ENCODE results near the gene PLEKHH2.

GRCh38 chr2:43595603-43596412 is 41.3 kb upstream of the PLEKHH2 start, which contains the start of gene THADA:
- no peak for TF ChIP-seq REST (IDR thresholded peaks at IDR 0.05; ENCODE audit: unreplicated experiment)
- peak; percentile 99 for TF ChIP-seq CREB1 (CRISPR knock-in tag; IDR thresholded peaks at IDR 0.05; ENCODE audit: low read depth)
- TF ChIP-seq CTCF (conservative IDR thresholded peaks at IDR 0.05; ENCODE audit: low read depth in 2 of 2): no peak
- TF ChIP-seq POLR2AphosphoS5 (IDR thresholded peaks at IDR 0.05; ENCODE audit: low read depth): peak; percentile 99
- no peak for TF ChIP-seq JUNB (IDR thresholded peaks at IDR 0.05; ENCODE audit: unreplicated experiment)
- no peak for TF ChIP-seq ZNF462 (CRISPR knock-in tag; IDR thresholded peaks at IDR 0.05)
- peak; percentile 32; the same call in 1 of the 2 replicates for TF ChIP-seq ZNF331 (CRISPR knock-in tag; IDR thresholded peaks at IDR 0.05; ENCODE audit: low read depth)
- no peak for TF ChIP-seq EZH2phosphoT487 (IDR thresholded peaks at IDR 0.05; ENCODE audit: unreplicated experiment)
- TF ChIP-seq EZH2 (IDR thresholded peaks at IDR 0.05; ENCODE audit: low read depth, unreplicated experiment): no peak
- peak; percentile 81 for TF ChIP-seq ETS1 (IDR thresholded peaks at IDR 0.05)
- TF ChIP-seq NANOG (IDR thresholded peaks at IDR 0.05; ENCODE audit: borderline replicate concordance): no peak
